ENCODE measurements around the gene GBP3.

DNA sequence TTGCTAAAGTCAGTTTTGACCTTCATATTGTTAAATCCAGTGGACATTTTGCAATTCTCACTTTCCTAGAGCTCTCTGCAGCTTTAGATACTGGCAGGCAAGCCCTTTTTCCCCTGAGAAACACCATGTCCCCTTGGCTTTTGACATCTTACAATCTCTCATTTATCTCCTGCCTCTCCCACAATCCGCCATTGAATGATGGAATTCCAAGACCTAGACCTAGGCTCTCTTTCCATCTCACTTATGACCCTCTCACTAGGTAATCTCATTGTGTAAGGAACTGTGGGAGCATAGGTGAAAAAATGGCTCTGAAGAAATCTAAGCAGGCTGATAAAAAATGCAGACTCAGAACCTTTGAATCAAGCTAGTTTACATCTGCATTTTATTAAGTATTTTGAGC, 32.2 kb downstream of the GBP3 start:
- no peak for TF ChIP-seq YY1 (IDR thresholded peaks at IDR 0.05; ENCODE audit: insufficient read depth, insufficient read length)
- no peak for TF ChIP-seq ZNF274 (IDR thresholded peaks at IDR 0.05; ENCODE audit: low read depth, low read length)

All from NT2/D1 (cell line).